GM15510 (cell line): ENCODE results near the gene TEX53.

ENCODE experiments used
- POLR2A ChIP-seq: IDR thresholded peaks from 3 replicates; pipeline ENCODE4 v1.6.1; 2011; ENCODE audit warnings: borderline replicate concordance; ENCODE audit not compliant: insufficient read length; ENCODE audit errors: extremely low read depth

TEX53 gene

GRCh38 chr9:114657705-114658104 lies at the start of gene TEX53:
Gene TEX53, minus strand, starts transcription at chr9:114657805. Its CDS starts 31 bp downstream, at chr9:114657774.
- no peak for TF ChIP-seq POLR2A

- TF ChIP-seq POLR2A, result no peak
Measured at GRCh38 chr9:114706711-114707110, 49.1 kb upstream of the TEX53 start.

GRCh38 chr9:114701988-114702387 lies 44.4 kb upstream of the TEX53 start:
- no peak for TF ChIP-seq POLR2A

GRCh38 chr9:114697951-114698351 lies 40.3 kb upstream of the TEX53 start:
- TF ChIP-seq POLR2A, result no peak

- no peak for TF ChIP-seq POLR2A
Measured at GRCh38 chr9:114696814-114697544, 39.4 kb upstream of the TEX53 start.

GRCh38 chr9:114695948-114696347 lies 38.3 kb upstream of the TEX53 start:
- TF ChIP-seq POLR2A, result no peak

GRCh38 chr9:114694719-114695269 lies 37.2 kb upstream of the TEX53 start:
- no peak for TF ChIP-seq POLR2A

GRCh38 chr9:114694146-114694545 lies 36.5 kb upstream of the TEX53 start:
- TF ChIP-seq POLR2A, result no peak

- no peak for TF ChIP-seq POLR2A
Measured at GRCh38 chr9:114693248-114693855, 35.7 kb upstream of the TEX53 start.

GRCh38 chr9:114691956-114692295 lies 34.3 kb upstream of the TEX53 start:
- TF ChIP-seq POLR2A, result no peak

- no peak for TF ChIP-seq POLR2A
Measured at GRCh38 chr9:114691046-114691955, 33.7 kb upstream of the TEX53 start.

- no peak for TF ChIP-seq POLR2A
Measured at GRCh38 chr9:114690308-114690707, 32.7 kb upstream of the TEX53 start.

GRCh38 chr9:114689813-114690212 lies 32.2 kb upstream of the TEX53 start:
- no peak for TF ChIP-seq POLR2A

- TF ChIP-seq POLR2A, result no peak
Measured at GRCh38 chr9:114688909-114689610, 31.5 kb upstream of the TEX53 start.
